DMS79 treated with DMSO at 0.1 percent for 48 hours (cell line): ENCODE data around the gene TIGAR.

Experiments used
- DNase-seq: peaks from one replicate; lab custom pipeline; 2025; lab: John Stamatoyannopoulos, UW

Gene TIGAR

GRCh38 chr12:4282892-4283511 lies 38.0 kb upstream of the TIGAR start:
- no peak for DNase-seq

- DNase-seq = no peak
Observed at GRCh38 chr12:4283512-4284255, 37.3 kb upstream of the TIGAR start.

- DNase-seq = no peak
Observed at GRCh38 chr12:4284306-4284705, 36.7 kb upstream of the TIGAR start.

GRCh38 chr12:4285070-4285469 lies 35.9 kb upstream of the TIGAR start:
- no peak for DNase-seq

GRCh38 chr12:4286228-4286627 lies 34.8 kb upstream of the TIGAR start:
- no peak for DNase-seq

GRCh38 chr12:4286771-4287317 lies 34.2 kb upstream of the TIGAR start:
- no peak for DNase-seq

- no peak for DNase-seq
Observed at GRCh38 chr12:4287325-4288211, 33.4 kb upstream of the TIGAR start.

GRCh38 chr12:4288296-4289131 lies 32.5 kb upstream of the TIGAR start:
- DNase-seq = no peak

GRCh38 chr12:4289231-4289878 lies 31.7 kb upstream of the TIGAR start:
- peak; percentile 25 for DNase-seq

GRCh38 chr12:4289998-4290790 lies 30.8 kb upstream of the TIGAR start:
- no peak for DNase-seq

GRCh38 chr12:4292341-4293073 lies 28.5 kb upstream of the TIGAR start:
- no peak for DNase-seq

- no peak for DNase-seq
Observed at GRCh38 chr12:4293299-4293965, 27.6 kb upstream of the TIGAR start.

- no peak for DNase-seq
Observed at GRCh38 chr12:4293966-4294505, 27.0 kb upstream of the TIGAR start.

GRCh38 chr12:4296751-4297150 lies 24.3 kb upstream of the TIGAR start:
- DNase-seq = no peak

GRCh38 chr12:4297617-4298016 lies 23.4 kb upstream of the TIGAR start:
- DNase-seq = no peak

GRCh38 chr12:4300883-4301282 lies 20.1 kb upstream of the TIGAR start:
- DNase-seq = no peak

GRCh38 chr12:4301932-4302501 lies 19.0 kb upstream of the TIGAR start:
- no peak for DNase-seq

- DNase-seq = no peak
Observed at GRCh38 chr12:4302881-4303280, 18.1 kb upstream of the TIGAR start.
